GM12878 (cell line): ENCODE results near the gene ACE. TPM values are rescaled to one million over a fixed set of nuclear protein-coding genes. Genes with fewer than 3 reads are reported as not detected.

Experiments
- ATAC-seq: fragments of 200-7000 bp; cut with Tn5 transposase; 3 replicates; pipeline ENCODE4 v1.9.1; 2020; ENCODE audit warnings: mild to moderate bottlenecking, moderate library complexity
- BruUV-seq: library from RNA; stranded (reverse); fragments of 400-500 nt; replicated peaks from 2 replicates; lab custom pipeline; 2021; lab: Mats Ljungman, UMichigan
- CTCF ChIA-PET: fragments of 300-600 bp; sonication (Branson Sonifier 250); formaldehyde crosslinking; extraction: SDS; loops from one replicate; lab custom pipeline; 2021; ENCODE audit warnings: inconsistent platforms; lab: Yijun Ruan, JAX
- POLR2A ChIA-PET: fragments of 350-600 bp; formaldehyde crosslinking; extraction: SDS; loops from one replicate; lab custom pipeline; 2021; ENCODE audit warnings: inconsistent platforms; lab: Charles Lee
- RAD21 ChIA-PET: fragments of 300-600 bp; sonication (Branson Sonifier 250); formaldehyde crosslinking; loops from one replicate; lab custom pipeline; 2023; ENCODE audit warnings: antibody characterized with exemption; ENCODE audit not compliant: unreplicated experiment; lab: Charles Lee
- SMC1A ChIA-PET: fragments of 300-600 bp; sonication (Branson Sonifier 250); formaldehyde crosslinking; loops from one replicate; lab custom pipeline; 2023; ENCODE audit not compliant: unreplicated experiment, uncharacterized antibody; lab: Charles Lee
- DNase-seq: peaks from one replicate; pipeline ENCODE4 v3.0.0-alpha.2; 2011; ENCODE audit warnings: low read depth, low spot score
- FAIRE-seq: peaks from 3 replicates; lab custom pipeline; 2011; peaks lifted over from hg19 to GRCh38; lab: Jason Lieb, UNC
- H2AFZ ChIP-seq: 2 replicates; pipeline ENCODE4 v1.6.0; 2011; ENCODE audit warnings: low read depth, low read length, control low read depth; ENCODE audit not compliant: control insufficient read depth
- H3K27ac ChIP-seq: 2 replicates; pipeline ENCODE4 v1.5.1; 2011; ENCODE audit warnings: control low read depth; ENCODE audit not compliant: control insufficient read depth, insufficient read depth
- H3K27me3 ChIP-seq, 2 experiments: replicated peaks in 1 of 2; 2 replicates each; pipeline versions ENCODE4 v1.6.0 to v1.6.1; 2011; ENCODE audit warnings: low read length in 1 of 2; ENCODE audit not compliant: control insufficient read depth in 2 of 2, insufficient read depth in 2 of 2
- H3K36me3 ChIP-seq, 2 experiments: 2 replicates each; pipeline ENCODE4 v1.5.1; 2011; ENCODE audit warnings: low read length in 1 of 2; ENCODE audit not compliant: control insufficient read depth in 2 of 2, insufficient read depth in 2 of 2
- H3K4me1 ChIP-seq: 2 replicates; pipeline ENCODE4 v1.6.1; 2011; ENCODE audit warnings: mild to moderate bottlenecking, low read length, moderate library complexity, mixed read lengths; ENCODE audit not compliant: control insufficient read depth, insufficient read depth
- H3K4me2 ChIP-seq: 2 replicates; pipeline ENCODE4 v1.6.0; 2011; ENCODE audit warnings: control low read depth; ENCODE audit not compliant: control insufficient read depth, insufficient read depth
- H3K4me3 ChIP-seq: fragments of 200-600 bp; sonication (generic); 2 replicates; pipeline ENCODE4 v1.5.1; 2016
- H3K79me2 ChIP-seq: 2 replicates; pipeline ENCODE4 v1.6.0; 2011; ENCODE audit warnings: low read length; ENCODE audit not compliant: control insufficient read depth, insufficient read depth
- H3K9ac ChIP-seq: 2 replicates; pipeline ENCODE4 v1.8.0; 2011; ENCODE audit warnings: low read length, control low read depth, mixed read lengths; ENCODE audit not compliant: control insufficient read depth, insufficient read depth
- H3K9me3 ChIP-seq: replicated peaks from 3 replicates; pipeline ENCODE4 v1.5.1; 2011; ENCODE audit warnings: mild to moderate bottlenecking, low read length; ENCODE audit not compliant: control insufficient read depth, insufficient read depth
- H4K20me1 ChIP-seq: 2 replicates; pipeline ENCODE4 v1.6.0; 2011; ENCODE audit not compliant: control insufficient read depth, insufficient read depth
- CREM ChIP-seq: IDR thresholded peaks from 2 replicates; pipeline ENCODE4 v1.6.1; 2014; ENCODE audit warnings: antibody characterized with exemption, low read depth
- ETV6 ChIP-seq, 2 experiments: fragments of 450-650 bp in 1 of 2; IDR thresholded peaks in 1 of 2; conservative IDR thresholded peaks in 1 of 2; 2 replicates each; pipeline ENCODE4 v1.6.1; 2014; ENCODE audit warnings: antibody characterized with exemption in 1 of 2, borderline replicate concordance in 1 of 2, low read depth in 1 of 2, mild to moderate bottlenecking in 1 of 2, moderate library complexity in 1 of 2
- MTA2 ChIP-seq: fragments of 450-650 bp; IDR thresholded peaks from 2 replicates; pipeline ENCODE4 v1.6.1; 2016; ENCODE audit warnings: low read depth, mild to moderate bottlenecking, moderate library complexity
- PBX3 ChIP-seq: IDR thresholded peaks from 2 replicates; pipeline ENCODE4 v1.6.1; 2011; ENCODE audit warnings: mild to moderate bottlenecking, low read depth, low read length, moderate library complexity; ENCODE audit not compliant: insufficient replicate concordance
- RELA ChIP-seq: fragments of 450-650 bp; IDR thresholded peaks from 2 replicates; pipeline ENCODE4 v1.8.0; 2014; ENCODE audit warnings: borderline replicate concordance; ENCODE audit not compliant: partially characterized antibody
- ZNF24 ChIP-seq: fragments of 450-650 bp; IDR thresholded peaks from 2 replicates; pipeline ENCODE4 v1.6.1; 2017; ENCODE audit warnings: antibody characterized with exemption, mild to moderate bottlenecking
- ZNF274 ChIP-seq: IDR thresholded peaks from one replicate; pipeline ENCODE4 v1.8.0; 2011; ENCODE audit not compliant: insufficient read length, insufficient read depth
- WGBS: methylation state at CpG from one replicate; pipeline ENCODE4 v1.1.6; 2016; ENCODE audit warnings: low lambda C conversion rate; ENCODE audit not compliant: insufficient replicate concordance, insufficient coverage; ENCODE audit errors: missing lambda C conversion rate; 5-methylcytosine and 5-hydroxymethylcytosine counted together
- in situ Hi-C: fragments of 300-500 bp; cut with MboI; formaldehyde crosslinking; loops from 9 replicates; pipeline ENCODE4 v1.14.3; 2018; ENCODE audit warnings: mixed read lengths
- intact Hi-C: fragments of 100-400 bp; cut with micrococcal nuclease; formaldehyde crosslinking; loops from one replicate; pipeline ENCODE4 v1.14.2; 2022; ENCODE audit not compliant: unreplicated experiment
- polyA plus RNA-seq, 11 experiments: library from polyadenylated mRNA; depleted of rRNA in 4 of 11; unstranded in 6 of 11; stranded (reverse) in 5 of 11; fragments of >200 nt; fragmentation: Nextera tagmentation in 4 of 11; fragmentation: Illumina TruSeq in 1 of 11; extraction: Ambion mirVana in 4 of 11; extraction: Trizol in 1 of 11; gene quantifications; 1 replicate in 1 of 11; 2 replicates in 10 of 11; pipeline versions ENCODE4 v1.2.1 to v1.2.3, GENCODE V29; 2011 to 2016; ENCODE audit warnings: inconsistent platforms in 2 of 11, missing spikeins in 2 of 11, low read depth in 1 of 11
- total RNA-seq, 4 experiments: library from RNA; depleted of rRNA in 3 of 4; stranded (reverse); fragments of >200 nt in 3 of 4; fragmentation: Illumina TruSeq in 1 of 4; extraction: Trizol in 1 of 4; gene quantifications; 2 replicates each; pipeline versions ENCODE4 v1.2.1 to v1.2.3, GENCODE V29; 2013 to 2021

The ACE gene
- total and polyA plus RNA-seq, 10 of the 15 experiments (the other 5 are each of a cell fraction or from before 2014, with no cell fraction given) = 0.46 TPM; not detected in 9

- no peak for TF ChIP-seq MTA2
- TF ChIP-seq ZNF24 = no peak
These were observed 38.1 kb downstream of the ACE start (continued) for GRCh38 chr17:63514974-63515373.

GRCh38 chr17:63515426-63515825 lies 38.6 kb downstream of the ACE start:
- peak overlapping the region; percentile 6; the same call in 1 of the 2 replicates for H3K4me2 ChIP-seq
- H3K4me3 ChIP-seq = no peak overlapping the region
- H3K4me1 ChIP-seq = peaks cover 9% of the 10 kb centered on the region
- no peaks in the 10 kb centered on the region for H3K27me3 ChIP-seq
- TF ChIP-seq CREM (no peak), RELA (no peak), ZNF274 (no peak), ETV6 (conservative IDR thresholded peaks at IDR 0.05 in 1 of 2, IDR thresholded peaks at IDR 0.05 in 1 of 2; ENCODE audit: borderline replicate concordance in 1 of 2, low read depth in 1 of 2) (no peak), PBX3 (no peak)
- no peak overlapping the region for H2AFZ ChIP-seq
- BruUV-seq = no TSS peak
- H3K27ac ChIP-seq = no peak overlapping the region
- ATAC-seq (no peak), DNase-seq (no peak), FAIRE-seq (no peak)
- ChIA-PET POLR2A (no interaction called here), SMC1A (no interaction called here), CTCF (interaction anchor here (0.7 to 1.2 kb wide), 3 partner anchors 12 to 29 kb away, joined by 3 read pairs; no protein-coding TSS in a partner anchor), RAD21 (interaction anchor here (0.5 kb wide), 1 partner anchor 245 kb away, joined by 4 read pairs; no protein-coding TSS in a partner anchor)
- H3K9ac ChIP-seq = no peak overlapping the region
- 0% methylated on average over 1 of the region's 1 CpG for WGBS
- no peaks in the 10 kb centered on the region for H3K36me3 ChIP-seq
- H3K9me3 ChIP-seq = no peaks in the 10 kb centered on the region
- H4K20me1 ChIP-seq = no peaks in the 10 kb centered on the region
- no peaks in the 10 kb centered on the region for H3K79me2 ChIP-seq
- in situ Hi-C loops (no loop called here), intact Hi-C loops (no loop called here)
